Omental fat pad (tissue), 4 donors: ENCODE data around the gene TACC3. TPM values are rescaled to one million over a fixed set of nuclear protein-coding genes. Genes with fewer than 3 reads are reported as not detected.

Source experiments
- ATAC-seq: fragments of 150-250 bp; one replicate; pipeline ENCODE4 v1.9.1; 2016; ENCODE audit warnings: mild to moderate bottlenecking, moderate library complexity; ENCODE audit not compliant: low FRiP score
- DNase-seq: peaks from one replicate; pipeline ENCODE4 v3.0.0-alpha.2; 2019; ENCODE audit warnings: low spot score
- total RNA-seq, 4 donors: library from RNA; depleted of rRNA; stranded (reverse); fragments of >200 nt; gene quantifications; one replicate each; pipeline ENCODE4 v1.1.0, GENCODE V29; 2016
- TF ChIP-seq, protein P1 (sequence below), 3 donors: fragments of 450-650 bp; IDR thresholded peaks; one replicate each; pipeline ENCODE4 v1.5.1; 2016 to 2017; ENCODE audit warnings: antibody characterized with exemption in 3 of 3, mild to moderate bottlenecking in 3 of 3, moderate library complexity in 2 of 3

The TACC3 gene
- total RNA-seq, 4 donors from 2014 or later, result 6.0 to 25.7 (median 10.0) TPM

DNA sequence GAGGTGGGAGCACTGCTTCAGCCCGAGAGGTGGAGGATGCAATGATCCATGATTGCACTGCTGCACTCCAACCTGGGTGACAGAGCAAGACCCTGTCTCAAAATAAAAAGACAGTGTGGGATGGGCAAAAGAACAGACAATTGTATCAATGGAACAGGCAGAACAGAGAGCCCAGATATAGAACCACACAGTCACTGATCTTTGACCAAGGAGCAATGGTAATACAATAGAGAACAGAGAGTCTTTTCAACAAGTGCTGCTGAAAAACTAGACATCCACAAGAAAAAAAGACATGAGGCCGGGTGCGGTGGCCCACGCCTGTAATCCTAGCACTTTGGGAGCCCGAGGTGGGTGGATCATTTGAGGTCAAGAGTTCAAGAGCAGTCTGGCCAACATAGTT lies 43.1 kb upstream of the TACC3 start:
- no peak for DNase-seq
- TF ChIP-seq, protein P1, sequence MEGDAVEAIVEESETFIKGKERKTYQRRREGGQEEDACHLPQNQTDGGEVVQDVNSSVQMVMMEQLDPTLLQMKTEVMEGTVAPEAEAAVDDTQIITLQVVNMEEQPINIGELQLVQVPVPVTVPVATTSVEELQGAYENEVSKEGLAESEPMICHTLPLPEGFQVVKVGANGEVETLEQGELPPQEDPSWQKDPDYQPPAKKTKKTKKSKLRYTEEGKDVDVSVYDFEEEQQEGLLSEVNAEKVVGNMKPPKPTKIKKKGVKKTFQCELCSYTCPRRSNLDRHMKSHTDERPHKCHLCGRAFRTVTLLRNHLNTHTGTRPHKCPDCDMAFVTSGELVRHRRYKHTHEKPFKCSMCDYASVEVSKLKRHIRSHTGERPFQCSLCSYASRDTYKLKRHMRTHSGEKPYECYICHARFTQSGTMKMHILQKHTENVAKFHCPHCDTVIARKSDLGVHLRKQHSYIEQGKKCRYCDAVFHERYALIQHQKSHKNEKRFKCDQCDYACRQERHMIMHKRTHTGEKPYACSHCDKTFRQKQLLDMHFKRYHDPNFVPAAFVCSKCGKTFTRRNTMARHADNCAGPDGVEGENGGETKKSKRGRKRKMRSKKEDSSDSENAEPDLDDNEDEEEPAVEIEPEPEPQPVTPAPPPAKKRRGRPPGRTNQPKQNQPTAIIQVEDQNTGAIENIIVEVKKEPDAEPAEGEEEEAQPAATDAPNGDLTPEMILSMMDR (IDR thresholded peaks at IDR 0.05), result no peak
- no peak for ATAC-seq

DNA sequence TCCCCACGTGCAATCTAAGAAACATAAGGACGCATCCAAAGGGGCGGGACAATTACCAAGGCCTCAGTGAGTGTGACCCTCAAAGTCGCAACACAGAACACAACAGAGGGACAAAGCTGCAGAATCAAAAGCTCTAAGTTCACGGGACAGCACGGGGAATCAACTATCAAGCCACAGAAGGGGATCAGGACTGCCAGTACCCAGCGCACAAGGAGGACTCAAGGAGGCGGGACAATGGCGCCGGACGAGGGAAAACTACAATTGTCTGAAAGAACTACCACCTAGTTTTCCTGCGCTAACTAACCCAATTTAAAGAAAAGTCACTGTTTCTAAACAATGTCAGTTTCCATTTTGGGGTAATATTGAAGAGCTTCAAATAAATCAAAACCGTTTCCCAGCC lies 38.5 kb upstream of the TACC3 start:
- DNase-seq (no peak), ATAC-seq (no peak)
- TF ChIP-seq, protein P1 (IDR thresholded peaks at IDR 0.05), result no peak

DNA sequence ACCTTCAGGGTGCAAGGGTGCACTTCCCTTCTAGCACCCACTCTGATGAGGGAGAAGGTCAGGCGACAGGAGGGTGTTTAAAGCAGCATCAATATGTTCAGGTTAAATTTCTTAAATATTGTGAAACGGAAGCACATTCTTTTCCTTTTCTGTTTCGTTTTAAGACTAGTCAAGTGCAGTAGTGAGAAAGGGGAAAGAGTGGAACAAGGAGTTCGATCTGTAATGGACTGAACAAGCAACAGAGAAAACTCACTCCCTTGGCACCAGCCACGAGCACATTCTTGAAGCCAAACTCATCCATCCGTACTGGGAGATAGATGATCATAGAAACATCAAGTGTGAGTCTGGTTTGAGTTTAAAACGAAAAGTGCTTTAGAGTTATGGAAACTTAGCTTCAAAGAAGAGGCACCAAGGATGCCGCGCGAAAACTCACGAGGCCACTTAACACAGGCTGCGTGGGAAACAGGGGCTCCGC lies 38.0 kb upstream of the TACC3 start:
- DNase-seq, result peak; percentile 39
- TF ChIP-seq, protein P1 (IDR thresholded peaks at IDR 0.05), result no peak
- peak; percentile 62 for ATAC-seq

DNA sequence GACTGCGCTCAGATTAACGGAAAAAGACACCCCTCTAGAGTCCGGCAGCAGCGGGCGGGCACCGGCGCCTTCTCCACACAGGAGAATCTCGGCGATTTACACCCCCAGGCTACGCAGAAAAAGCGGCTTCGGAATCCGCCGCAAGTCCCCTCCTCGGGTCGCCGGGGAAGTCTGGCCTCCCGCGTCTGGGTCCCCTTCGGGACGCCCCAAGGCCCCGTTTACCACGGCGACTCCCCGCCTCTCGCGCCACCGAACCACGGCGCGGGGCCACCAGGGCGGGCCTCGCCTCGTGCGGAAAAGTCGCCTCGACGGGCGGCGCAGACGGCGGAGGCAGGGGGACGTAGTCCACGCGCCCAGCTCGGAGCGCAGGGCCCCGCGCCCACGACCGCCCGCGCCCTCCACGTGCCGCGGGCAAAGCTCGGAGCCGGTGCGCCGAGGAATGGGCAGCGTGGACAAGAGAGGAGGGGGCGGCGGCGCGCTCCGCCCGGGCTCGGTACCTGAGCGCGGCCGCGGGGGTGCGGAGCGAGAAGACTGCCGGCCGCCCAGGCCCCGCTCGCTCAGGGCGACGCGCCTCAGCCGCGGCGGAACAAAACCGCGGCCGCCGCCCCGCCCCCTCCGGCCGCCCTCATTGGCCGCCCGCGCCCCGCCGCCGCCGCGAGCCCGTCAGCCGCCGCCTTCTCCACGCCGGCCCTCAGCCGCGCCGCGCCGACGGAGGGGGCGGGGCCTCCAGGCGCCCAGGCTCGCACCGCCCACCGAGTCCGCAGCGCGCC lies 37.4 kb upstream of the TACC3 start, which contains the start of gene FAM53A:
Gene FAM53A, minus strand, starts transcription at position 578 of the 770 bp plus-strand sequence. CDS start 15,572 bp downstream, outside the sequence.
- DNase-seq (no peak), ATAC-seq (peak; percentile 96)
- TF ChIP-seq, protein P1 (IDR thresholded peaks at IDR 0.05), result no peak

DNA sequence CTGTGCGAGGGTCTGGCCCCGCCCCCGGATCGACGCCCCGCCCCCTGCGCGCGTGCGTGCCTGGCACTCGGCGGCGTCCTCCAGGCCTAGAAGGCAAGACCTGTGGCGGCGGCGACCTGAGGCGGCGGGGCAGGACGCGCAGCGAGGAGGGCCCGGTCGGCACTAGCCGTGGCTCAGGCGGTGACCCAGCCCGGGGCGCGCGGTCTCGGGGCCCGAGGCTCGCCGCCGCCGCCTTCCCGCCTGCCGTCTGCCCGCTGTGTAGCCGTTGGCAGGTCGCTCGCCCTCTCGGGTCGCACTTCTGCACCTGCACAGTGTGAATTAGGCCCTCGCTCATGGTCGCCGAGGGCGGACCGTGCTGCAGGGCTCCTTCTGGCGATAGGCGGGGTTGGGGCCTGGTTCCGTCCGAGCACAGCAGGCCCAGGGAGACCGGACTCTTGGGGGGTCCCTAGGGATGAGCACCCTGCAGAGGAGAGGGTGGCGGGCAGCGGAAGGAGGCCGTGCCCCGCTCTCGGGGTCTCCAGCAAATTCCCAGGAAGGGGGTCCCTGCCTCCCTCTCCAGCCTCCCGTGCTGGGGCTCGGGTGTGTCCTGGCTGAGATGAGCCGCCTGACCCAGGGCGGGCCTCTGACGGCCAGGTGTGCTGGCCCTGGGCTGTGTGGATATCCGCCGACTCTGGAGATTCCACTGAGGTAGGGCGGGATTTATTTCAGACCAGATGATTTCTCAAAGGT lies 36.7 kb upstream of the TACC3 start:
- peak; percentile 24 for ATAC-seq
- TF ChIP-seq, protein P1 (IDR thresholded peaks at IDR 0.05), result no peak
- DNase-seq, result peak; percentile 92

DNA sequence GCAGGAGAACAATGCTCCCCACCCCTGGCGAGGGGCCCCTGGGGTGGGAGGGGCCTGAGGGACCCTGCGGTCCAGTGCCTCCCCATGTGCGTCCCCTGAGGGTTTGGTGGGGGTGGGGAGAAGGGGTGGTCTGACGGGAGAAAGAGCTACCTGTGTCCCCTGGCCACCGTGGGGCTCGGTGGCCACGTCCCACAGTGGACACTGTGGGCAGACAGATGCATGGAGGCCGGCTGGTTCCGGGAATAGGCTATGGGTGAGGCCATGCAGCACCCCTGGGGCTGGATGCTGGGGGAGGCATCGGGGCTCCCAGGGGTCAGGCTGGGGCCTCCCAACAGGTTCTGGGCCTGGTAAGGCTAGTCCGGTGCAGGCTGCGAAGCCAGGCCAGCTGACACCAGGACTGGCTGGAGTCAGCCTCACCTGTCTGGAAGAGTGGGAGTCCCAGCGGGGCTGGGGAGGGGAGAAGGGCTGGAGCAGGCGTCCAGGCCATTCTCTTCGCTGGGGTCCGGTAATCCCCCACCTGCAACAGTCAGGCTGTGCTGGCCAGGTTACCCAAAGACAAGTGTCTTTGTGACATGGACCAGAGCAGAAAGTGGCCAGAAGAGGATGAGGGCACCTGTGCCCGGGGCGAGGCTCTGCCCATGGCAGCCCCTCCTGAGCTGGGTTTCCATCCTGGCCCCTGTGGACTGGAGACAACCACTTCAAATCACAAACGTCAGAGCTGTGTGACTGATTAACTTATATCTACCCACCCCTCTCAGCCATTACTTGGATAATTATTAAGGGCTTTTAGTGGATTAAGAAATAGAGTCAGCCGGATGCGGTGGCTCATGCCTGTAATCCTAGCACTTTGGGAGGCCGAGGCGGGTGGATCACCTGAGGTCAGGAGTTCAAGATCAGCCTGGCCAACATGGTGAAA lies 35.8 kb upstream of the TACC3 start:
- no peak for ATAC-seq
- TF ChIP-seq, protein P1 (IDR thresholded peaks at IDR 0.05), result no peak
- no peak for DNase-seq
